Erythroblast (primary cell): ENCODE results near the gene MICAL1.

Experiments used
- GATA1 ChIP-seq: IDR thresholded peaks from 2 replicates; pipeline ENCODE4 v1.6.1; 2011; ENCODE audit warnings: low read depth, mild to moderate bottlenecking, control low read depth, low read length, moderate library complexity
- POLR2A ChIP-seq: IDR thresholded peaks from 2 replicates; pipeline ENCODE4 v1.6.1; 2011; ENCODE audit warnings: mild to moderate bottlenecking, low read length

- TF ChIP-seq POLR2A (no peak), GATA1 (no peak)
Measured at GRCh38 chr6:109477184-109477583, 21.6 kb upstream of the MICAL1 start.
